Measurements from ENCODE around the gene TPST1.
"Not testable (repeated sequence)": the region's sequence is repeated elsewhere in the genome, so short reads cannot be mapped to it uniquely, and the experiment has no call there.

TPST1 gene

DNA sequence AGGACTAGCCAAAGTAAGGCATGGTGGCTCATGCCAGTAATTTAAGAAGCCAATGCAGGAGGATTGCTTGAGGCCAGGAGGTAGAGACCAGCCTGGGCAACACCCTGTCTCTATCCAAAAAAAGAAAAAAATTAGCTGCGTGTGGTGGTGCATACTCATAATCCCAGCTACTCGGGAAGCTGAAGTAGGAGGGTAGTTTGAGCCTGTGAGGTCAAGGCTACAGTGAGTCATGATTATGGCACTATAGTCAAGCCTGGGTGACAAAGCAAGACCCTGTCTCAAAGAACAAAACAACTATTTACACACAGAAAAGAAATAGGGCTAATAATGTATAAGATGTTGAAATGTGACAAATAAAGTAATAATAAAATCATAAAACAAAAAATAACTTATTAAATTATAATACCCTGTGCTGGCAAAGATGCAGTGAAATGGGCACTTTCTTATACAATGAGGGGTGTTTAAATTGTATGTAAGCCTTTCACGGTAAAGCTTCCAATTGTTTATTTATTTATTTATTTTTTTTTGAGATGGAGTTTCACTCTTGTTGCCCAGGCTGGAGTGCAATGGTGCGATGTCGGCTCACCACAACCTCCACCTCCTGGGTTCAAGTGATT lies 175.2 kb downstream of the TPST1 start:
- H3K4me1 Mint-ChIP-seq: peaks cover 9% of the 10 kb centered on the region
- H3K27me3 Mint-ChIP-seq (ENCODE audit: low read depth, poor library complexity): no peaks in the 10 kb centered on the region
- peaks cover 10% of the 10 kb centered on the region for H3K9me3 Mint-ChIP-seq
- no peak overlapping the region for H3K4me3 Mint-ChIP-seq
- no peak overlapping the region for H3K27ac Mint-ChIP-seq
- H3K36me3 Mint-ChIP-seq (ENCODE audit: low read depth): peaks cover 60% of the 10 kb centered on the region
- no peak for TF ChIP-seq CTCF (IDR thresholded peaks at IDR 0.05)
- no peak for DNase-seq

GRCh38 chr7:66382182-66382923 lies 177.2 kb downstream of the TPST1 start:
- not testable (repeated sequence) for H3K9me3 Mint-ChIP-seq; H3K4me1 Mint-ChIP-seq; H3K27ac Mint-ChIP-seq; H3K4me3 Mint-ChIP-seq; DNase-seq; H3K27me3 Mint-ChIP-seq (ENCODE audit: low read depth, poor library complexity)
- peaks cover 56% of the 10 kb centered on the region for H3K36me3 Mint-ChIP-seq (ENCODE audit: low read depth)

GRCh38 chr7:66385191-66385905 lies 180.2 kb downstream of the TPST1 start:
- H3K9me3 Mint-ChIP-seq; DNase-seq; H3K4me3 Mint-ChIP-seq; H3K4me1 Mint-ChIP-seq; H3K27me3 Mint-ChIP-seq (ENCODE audit: low read depth, poor library complexity): not testable (repeated sequence)
- Mint-ChIP-seq H3K36me3 (ENCODE audit: low read depth) (peaks cover 41% of the 10 kb centered on the region), H3K27ac (peak overlapping the region; percentile 86)

- not testable (repeated sequence) for DNase-seq; H3K9me3 Mint-ChIP-seq; H3K27me3 Mint-ChIP-seq (ENCODE audit: low read depth, poor library complexity); H3K27ac Mint-ChIP-seq; H3K4me1 Mint-ChIP-seq; H3K4me3 Mint-ChIP-seq
- peaks cover 49% of the 10 kb centered on the region for H3K36me3 Mint-ChIP-seq (ENCODE audit: low read depth)
Observed at GRCh38 chr7:66395128-66395571, 190.0 kb downstream of the TPST1 start.

DNA sequence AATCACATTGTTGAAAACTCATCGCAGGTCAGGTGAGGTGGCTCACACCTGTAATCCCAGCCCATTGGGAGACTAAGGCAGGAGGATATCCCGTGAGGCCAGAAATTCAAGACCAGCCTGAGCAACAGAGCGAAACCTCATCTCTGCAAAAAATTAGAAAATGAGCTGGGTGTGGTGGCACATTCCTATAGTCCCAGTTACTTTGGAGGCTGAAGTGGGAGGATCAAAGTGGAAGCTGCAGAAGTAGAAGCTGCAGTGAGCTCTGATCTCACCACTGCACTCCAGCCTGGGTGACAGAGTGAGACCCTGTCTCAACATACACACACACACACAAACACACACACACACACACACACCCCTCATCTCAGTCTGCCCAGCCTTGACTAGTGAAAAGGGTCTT lies 190.9 kb downstream of the TPST1 start:
- H3K4me3 Mint-ChIP-seq; H3K27ac Mint-ChIP-seq; DNase-seq; H3K4me1 Mint-ChIP-seq; H3K9me3 Mint-ChIP-seq; H3K27me3 Mint-ChIP-seq (ENCODE audit: low read depth, poor library complexity): not testable (repeated sequence)
- peaks cover 47% of the 10 kb centered on the region for H3K36me3 Mint-ChIP-seq (ENCODE audit: low read depth)

DNA sequence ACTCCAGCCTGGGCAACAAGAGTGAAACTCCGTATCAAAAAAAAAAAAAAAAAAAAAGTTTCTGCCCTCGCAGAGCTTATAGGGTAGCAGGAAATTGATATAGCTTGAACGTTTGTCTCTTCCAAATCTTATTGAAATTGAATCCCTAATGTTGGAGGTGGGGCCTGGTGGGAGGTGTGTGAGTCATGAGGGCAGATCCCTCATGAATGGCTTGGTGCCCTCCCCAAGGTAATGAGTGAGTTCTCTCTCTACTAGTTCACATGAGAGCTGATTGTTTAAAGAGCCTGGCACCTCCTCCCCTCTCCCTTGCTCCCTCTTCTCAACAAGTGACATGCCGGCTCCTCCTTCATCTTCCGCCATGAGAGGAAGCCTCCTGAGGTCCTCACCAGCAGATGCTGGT lies 193.7 kb downstream of the TPST1 start:
- not testable (repeated sequence) for H3K27ac Mint-ChIP-seq; DNase-seq; H3K27me3 Mint-ChIP-seq (ENCODE audit: low read depth, poor library complexity); H3K4me1 Mint-ChIP-seq; H3K4me3 Mint-ChIP-seq
- peaks cover 61% of the 10 kb centered on the region for H3K36me3 Mint-ChIP-seq (ENCODE audit: low read depth)
- peaks cover 17% of the 10 kb centered on the region for H3K9me3 Mint-ChIP-seq

DNA sequence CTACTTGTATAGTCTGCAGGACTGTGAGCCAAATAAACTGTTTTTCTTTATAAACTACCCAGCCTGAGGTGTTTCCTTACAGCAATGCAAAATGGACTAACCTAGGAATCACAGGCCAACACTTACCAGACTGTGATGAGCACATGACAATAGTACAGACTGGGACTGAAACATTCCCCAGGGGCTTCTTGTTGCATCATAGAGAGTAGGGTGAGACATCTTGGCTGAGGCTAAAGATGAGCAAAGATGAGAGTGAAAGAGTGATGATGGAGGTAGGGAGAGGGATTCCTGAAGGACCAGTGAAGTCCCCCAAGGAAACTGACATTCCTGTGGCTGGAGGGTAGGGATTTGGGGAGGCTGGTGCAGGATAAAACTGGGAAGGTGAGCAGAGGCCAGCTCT lies 194.4 kb downstream of the TPST1 start:
- H3K27me3 Mint-ChIP-seq (ENCODE audit: low read depth, poor library complexity): no peaks in the 10 kb centered on the region
- no peak for DNase-seq
- H3K4me1 Mint-ChIP-seq: peaks cover 8% of the 10 kb centered on the region
- no peak overlapping the region for H3K4me3 Mint-ChIP-seq
- peaks cover 17% of the 10 kb centered on the region for H3K9me3 Mint-ChIP-seq
- TF ChIP-seq CTCF (IDR thresholded peaks at IDR 0.05): no peak
- H3K27ac Mint-ChIP-seq: no peak overlapping the region
- peaks cover 61% of the 10 kb centered on the region for H3K36me3 Mint-ChIP-seq (ENCODE audit: low read depth)

- Mint-ChIP-seq H3K27ac (no peak overlapping the region), H3K4me3 (no peak overlapping the region), H3K9me3 (peaks cover 13% of the 10 kb centered on the region), H3K27me3 (ENCODE audit: low read depth, poor library complexity) (no peaks in the 10 kb centered on the region), H3K4me1 (peaks cover 8% of the 10 kb centered on the region), H3K36me3 (ENCODE audit: low read depth) (peaks cover 56% of the 10 kb centered on the region)
- no peak for TF ChIP-seq CTCF (IDR thresholded peaks at IDR 0.05)
- DNase-seq: no peak
Observed at GRCh38 chr7:66400400-66400799, 195.3 kb downstream of the TPST1 start.

- DNase-seq; H3K4me1 Mint-ChIP-seq; H3K27me3 Mint-ChIP-seq (ENCODE audit: low read depth, poor library complexity); H3K27ac Mint-ChIP-seq; H3K4me3 Mint-ChIP-seq: not testable (repeated sequence)
- Mint-ChIP-seq H3K36me3 (ENCODE audit: low read depth) (peaks cover 54% of the 10 kb centered on the region), H3K9me3 (peaks cover 13% of the 10 kb centered on the region)
Observed at GRCh38 chr7:66401126-66401525, 196.0 kb downstream of the TPST1 start.

- not testable (repeated sequence) for H3K27ac Mint-ChIP-seq; H3K4me3 Mint-ChIP-seq; H3K4me1 Mint-ChIP-seq; H3K27me3 Mint-ChIP-seq (ENCODE audit: low read depth, poor library complexity); DNase-seq
- Mint-ChIP-seq H3K9me3 (peaks cover 13% of the 10 kb centered on the region), H3K36me3 (ENCODE audit: low read depth) (peaks cover 54% of the 10 kb centered on the region)
Observed at GRCh38 chr7:66401932-66402331, 196.8 kb downstream of the TPST1 start.

Measured in nephron progenitor cell (in vitro differentiated cells).